HG02642 (cell line): Measurements from ENCODE around the gene FARSA.

Source experiments
- ATAC-seq: cut with Tn5 transposase; IDR thresholded peaks from one replicate; pipeline ENCODE4 v1.9.1; 2021; ENCODE audit warnings: mild to moderate bottlenecking; ENCODE audit not compliant: unreplicated experiment, poor library complexity

FARSA gene

GRCh38 chr19:12872941-12873890 lies 60.3 kb downstream of the FARSA start:
- ATAC-seq, result no peak
